ENCODE results near the gene CGN.

Gene CGN

DNA sequence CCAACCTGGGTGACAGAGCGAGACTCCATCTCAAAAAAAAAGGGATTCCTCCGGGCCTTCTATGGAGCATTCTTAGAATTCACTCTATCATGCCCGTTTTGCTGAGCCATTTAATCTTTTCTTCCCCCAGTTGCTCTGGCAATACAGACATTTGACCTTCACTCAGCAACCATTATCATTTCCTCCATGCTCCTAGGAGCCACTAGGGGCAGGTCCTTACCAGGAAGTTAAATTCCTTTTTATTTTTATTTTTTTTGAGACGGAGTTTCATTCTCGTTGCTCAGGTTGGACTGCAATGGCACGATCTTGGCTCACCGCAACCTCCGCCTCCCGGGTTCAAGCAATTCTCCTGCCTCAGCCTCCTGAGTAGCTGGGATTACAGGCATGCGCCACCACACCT lies 9.7 kb upstream of the CGN start:
- H3K27ac ChIP-seq = no peak overlapping the region
- TF ChIP-seq, protein P1, sequence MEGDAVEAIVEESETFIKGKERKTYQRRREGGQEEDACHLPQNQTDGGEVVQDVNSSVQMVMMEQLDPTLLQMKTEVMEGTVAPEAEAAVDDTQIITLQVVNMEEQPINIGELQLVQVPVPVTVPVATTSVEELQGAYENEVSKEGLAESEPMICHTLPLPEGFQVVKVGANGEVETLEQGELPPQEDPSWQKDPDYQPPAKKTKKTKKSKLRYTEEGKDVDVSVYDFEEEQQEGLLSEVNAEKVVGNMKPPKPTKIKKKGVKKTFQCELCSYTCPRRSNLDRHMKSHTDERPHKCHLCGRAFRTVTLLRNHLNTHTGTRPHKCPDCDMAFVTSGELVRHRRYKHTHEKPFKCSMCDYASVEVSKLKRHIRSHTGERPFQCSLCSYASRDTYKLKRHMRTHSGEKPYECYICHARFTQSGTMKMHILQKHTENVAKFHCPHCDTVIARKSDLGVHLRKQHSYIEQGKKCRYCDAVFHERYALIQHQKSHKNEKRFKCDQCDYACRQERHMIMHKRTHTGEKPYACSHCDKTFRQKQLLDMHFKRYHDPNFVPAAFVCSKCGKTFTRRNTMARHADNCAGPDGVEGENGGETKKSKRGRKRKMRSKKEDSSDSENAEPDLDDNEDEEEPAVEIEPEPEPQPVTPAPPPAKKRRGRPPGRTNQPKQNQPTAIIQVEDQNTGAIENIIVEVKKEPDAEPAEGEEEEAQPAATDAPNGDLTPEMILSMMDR (conservative IDR thresholded peaks at IDR 0.05) = peak; percentile 51

DNA sequence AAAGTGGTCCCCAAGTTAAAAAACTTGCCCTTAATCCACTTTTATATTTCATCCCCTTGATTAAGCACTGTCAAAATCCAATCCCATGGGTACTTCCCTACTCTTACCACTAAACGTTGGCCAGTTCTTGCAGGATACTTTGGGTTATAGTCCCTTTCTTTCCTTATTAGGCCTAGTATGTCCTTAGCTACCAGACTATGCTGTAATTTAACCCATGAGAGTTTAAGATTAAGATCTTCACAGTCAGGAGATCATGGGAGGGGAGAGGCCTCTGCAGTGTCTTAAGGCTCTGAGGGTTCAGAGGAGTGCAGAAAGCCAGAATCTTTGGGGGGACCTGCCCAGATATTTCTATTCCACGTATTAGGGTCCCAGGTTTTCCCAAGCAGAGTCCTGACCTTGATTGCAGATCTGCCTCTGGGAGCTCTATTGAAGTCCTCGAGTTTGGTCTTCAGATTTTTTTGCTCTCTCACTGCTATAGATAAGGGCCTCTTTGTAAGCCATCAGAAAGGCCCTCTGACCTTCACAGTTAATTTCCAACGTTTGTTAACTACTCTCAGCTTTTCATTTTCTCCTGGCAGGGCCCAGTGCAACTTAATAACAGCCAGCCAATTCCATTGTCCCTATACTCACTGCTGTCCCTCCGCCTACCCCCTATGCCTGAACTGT lies 9.0 kb upstream of the CGN start:
- TF ChIP-seq, protein P1 (conservative IDR thresholded peaks at IDR 0.05) = no peak
- no peak overlapping the region for H3K27ac ChIP-seq

DNA sequence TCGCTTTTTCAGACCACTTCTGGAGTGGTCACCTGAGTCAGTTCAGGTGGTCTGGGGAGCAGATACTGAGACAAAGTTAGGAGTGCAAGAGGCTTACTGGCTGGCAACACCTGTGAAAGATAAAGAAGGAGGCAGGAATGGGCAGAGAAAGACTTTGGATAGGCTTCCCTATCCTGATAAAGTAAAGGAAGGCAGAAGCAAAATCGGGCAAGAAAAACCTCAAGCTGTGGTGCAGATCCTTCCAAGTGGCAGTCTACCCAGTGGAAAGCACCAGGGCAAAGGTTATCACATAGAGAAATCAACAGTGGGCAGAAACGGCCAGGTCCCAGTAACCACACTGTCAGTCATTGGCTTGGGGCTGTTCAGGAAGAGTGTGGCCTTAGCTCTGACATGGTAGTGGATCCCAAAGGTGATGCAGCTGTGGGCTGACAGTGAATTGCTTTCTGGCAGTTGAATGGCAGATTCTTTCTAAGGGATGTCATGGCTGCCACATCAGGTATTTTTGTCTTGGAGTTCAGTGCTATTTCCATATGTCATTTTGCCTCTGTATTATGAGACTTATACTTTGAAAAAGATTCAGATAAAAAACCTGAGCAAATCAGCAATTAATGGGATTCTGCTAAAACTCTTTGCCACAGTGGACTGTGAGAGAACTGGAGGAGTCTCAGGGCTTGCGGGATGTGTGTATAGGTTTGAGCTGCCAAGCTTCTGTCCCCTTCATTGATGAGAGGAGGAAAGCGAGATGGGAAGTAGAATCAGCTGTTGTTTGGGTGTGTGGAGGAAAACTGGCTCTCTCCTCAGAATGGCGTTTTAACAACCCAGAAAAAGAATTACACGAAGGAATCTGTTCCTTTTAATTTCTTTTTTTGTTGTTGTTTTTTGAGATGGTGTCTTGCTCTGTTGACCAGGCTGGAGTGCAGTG lies 8.1 kb upstream of the CGN start:
- H3K27ac ChIP-seq = no peak overlapping the region
- TF ChIP-seq, protein P1 (conservative IDR thresholded peaks at IDR 0.05) = no peak

GRCh38 chr1:151504252-151504651 lies 6.9 kb upstream of the CGN start:
- TF ChIP-seq, protein P1 (conservative IDR thresholded peaks at IDR 0.05) = no peak
- H3K27ac ChIP-seq = no peak overlapping the region

DNA sequence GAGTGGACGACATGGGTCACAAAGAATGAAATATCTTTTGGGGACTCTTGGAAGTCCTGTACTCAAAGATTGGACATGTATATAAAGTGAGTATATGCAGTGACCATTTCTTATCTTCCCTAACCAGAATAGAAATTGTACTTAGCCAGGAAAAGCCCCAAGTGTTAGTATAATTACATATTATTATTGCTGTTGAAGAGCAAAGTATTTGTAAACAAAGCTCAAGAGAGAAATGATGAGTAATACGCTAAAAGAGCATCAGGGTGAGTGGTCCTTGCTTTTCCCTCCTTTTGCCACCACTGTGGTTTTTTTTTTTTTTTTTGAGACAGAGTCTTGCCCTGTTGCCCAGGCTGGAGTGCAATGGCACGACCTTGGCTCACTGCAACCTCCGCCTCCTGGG lies 6.4 kb upstream of the CGN start:
- TF ChIP-seq, protein P1 (conservative IDR thresholded peaks at IDR 0.05) = no peak
- no peak overlapping the region for H3K27ac ChIP-seq

DNA sequence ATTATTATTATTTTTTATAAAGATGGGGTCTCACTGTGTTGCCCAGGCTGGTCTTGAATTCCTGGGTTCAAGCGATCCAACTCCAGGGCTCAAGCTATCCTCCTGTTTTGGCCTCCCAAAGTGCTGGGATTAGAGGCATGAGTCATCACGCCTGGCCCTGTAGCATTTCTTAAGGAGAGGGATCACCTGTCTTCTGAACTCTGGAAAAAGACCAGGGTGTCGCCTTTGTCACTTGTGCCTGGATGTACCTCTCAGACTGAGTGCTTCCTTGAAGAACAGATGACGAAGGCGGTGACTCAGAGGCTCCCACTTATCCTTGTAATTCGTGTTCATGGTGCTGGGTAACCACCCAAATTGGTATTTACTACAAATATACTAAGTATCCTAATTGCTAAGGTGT lies 2.4 kb upstream of the CGN start:
- TF ChIP-seq, protein P1 (conservative IDR thresholded peaks at IDR 0.05) = no peak
- H3K27ac ChIP-seq = no peak overlapping the region

DNA sequence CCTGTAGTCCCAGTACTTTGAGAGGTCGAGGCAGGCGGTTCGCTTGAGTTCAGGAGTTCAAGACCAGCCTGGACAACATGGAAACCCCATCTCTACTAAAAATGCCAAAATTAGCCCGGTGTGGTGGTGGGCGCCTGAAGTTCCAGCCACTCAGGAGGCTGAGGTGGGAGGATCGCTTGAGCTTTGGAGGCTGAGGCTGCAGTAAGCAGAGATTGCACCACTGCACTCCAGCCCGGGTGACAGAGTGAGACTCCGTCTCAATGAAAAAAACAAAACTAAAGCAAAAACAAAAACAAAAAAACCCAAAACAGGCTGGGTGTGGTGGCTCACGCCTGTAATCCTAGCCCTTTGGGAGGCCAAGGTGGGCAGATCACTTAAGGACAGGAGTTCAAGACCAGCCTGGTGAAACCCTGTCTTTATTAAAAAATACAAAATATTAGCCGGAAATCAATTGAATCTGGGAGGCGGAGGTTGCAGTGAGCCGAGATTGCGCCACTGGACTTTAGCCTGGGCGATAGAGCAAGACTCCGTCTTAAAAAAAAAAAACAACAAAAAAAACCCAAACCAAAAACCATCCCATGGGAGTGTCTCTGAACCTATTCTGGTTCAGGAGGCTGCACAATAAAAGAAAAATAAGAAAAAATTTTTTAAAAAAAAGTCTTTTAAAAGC lies 1.7 kb upstream of the CGN start:
- TF ChIP-seq, protein P1 (conservative IDR thresholded peaks at IDR 0.05) = no peak

More for the DNA sequence above, 1.7 kb upstream of the CGN start:
- peak overlapping the region; percentile 99 for H3K27ac ChIP-seq
